Neuronal stem cell (in vitro differentiated cells): ENCODE data around the gene IGFBP2.

Experiments used
- DNase-seq: peaks from one replicate; pipeline ENCODE4 v3.0.0-alpha.2; 2013; ENCODE audit warnings: low spot score
- H2AFZ ChIP-seq: one replicate; pipeline ENCODE4 v1.6.1; 2013; ENCODE audit warnings: mild to moderate bottlenecking, low read length, inconsistent platforms
- H2AK5ac ChIP-seq: 2 replicates; pipeline ENCODE4 v1.6.1; 2013; ENCODE audit warnings: low read depth, mild to moderate bottlenecking, inconsistent platforms, low read length, moderate library complexity, mixed read lengths
- H2BK120ac ChIP-seq: 2 replicates; pipeline ENCODE4 v1.6.1; 2013; ENCODE audit warnings: low read depth, mild to moderate bottlenecking, inconsistent platforms, low read length, moderate library complexity, mixed read lengths
- H2BK12ac ChIP-seq: one replicate; pipeline ENCODE4 v1.6.1; 2013; ENCODE audit warnings: low read length, inconsistent platforms
- H2BK15ac ChIP-seq: 2 replicates; pipeline ENCODE4 v1.6.1; 2013; ENCODE audit warnings: mild to moderate bottlenecking, low read length, inconsistent platforms, mixed read lengths
- H2BK5ac ChIP-seq: one replicate; pipeline ENCODE4 v1.6.1; 2013; ENCODE audit warnings: inconsistent platforms, mild to moderate bottlenecking, low read length, moderate library complexity
- H3K14ac ChIP-seq: one replicate; pipeline ENCODE4 v1.6.1; 2013; ENCODE audit warnings: low read length, inconsistent platforms
- H3K18ac ChIP-seq: 2 replicates; pipeline ENCODE4 v1.6.1; 2013; ENCODE audit warnings: low read length, inconsistent platforms
- H3K23ac ChIP-seq: 2 replicates; pipeline ENCODE4 v1.6.1; 2013; ENCODE audit warnings: low read depth, mild to moderate bottlenecking, mixed read lengths, low read length, inconsistent platforms; ENCODE audit not compliant: poor library complexity
- H3K27ac ChIP-seq: replicated peaks from 3 replicates; pipeline ENCODE4 v1.5.1; 2013; ENCODE audit warnings: low read length, inconsistent platforms
- H3K27me3 ChIP-seq, 3 experiments: 2 replicates each; pipeline ENCODE4 v1.6.1; 2013; ENCODE audit warnings: low read length in 3 of 3, mild to moderate bottlenecking in 2 of 3, inconsistent platforms in 1 of 3, low read depth in 1 of 3, mixed read lengths in 1 of 3, moderate library complexity in 1 of 3; ENCODE audit not compliant: control insufficient read depth in 3 of 3, insufficient read depth in 3 of 3
- H3K36me3 ChIP-seq, 2 donors: replicated peaks in 1 of 2; 2 replicates each; pipeline ENCODE4 v1.6.1; 2013; ENCODE audit warnings: low read length in 2 of 2; ENCODE audit not compliant: control insufficient read depth in 2 of 2, insufficient read depth in 2 of 2
- H3K4ac ChIP-seq: 2 replicates; pipeline ENCODE4 v1.6.1; 2013; ENCODE audit warnings: inconsistent platforms, mild to moderate bottlenecking, low read length, moderate library complexity
- H3K4me1 ChIP-seq, 2 donors: 1 replicate in 1 of 2; 2 replicates in 1 of 2; pipeline ENCODE4 v1.6.1; 2013; ENCODE audit warnings: low read length in 2 of 2, low read depth in 1 of 2; ENCODE audit not compliant: control insufficient read depth in 2 of 2, insufficient read depth in 1 of 2
- H3K4me2 ChIP-seq: one replicate; pipeline ENCODE4 v1.6.1; 2013; ENCODE audit warnings: mild to moderate bottlenecking, low read length, inconsistent platforms; ENCODE audit not compliant: insufficient read depth, poor library complexity, severe bottlenecking
- H3K4me3 ChIP-seq, 2 donors: 2 replicates each; pipeline ENCODE4 v1.5.1; 2013; ENCODE audit warnings: low read length in 2 of 2, mild to moderate bottlenecking in 2 of 2, inconsistent platforms in 1 of 2, moderate library complexity in 1 of 2
- H3K79me1 ChIP-seq: one replicate; pipeline ENCODE4 v1.6.1; 2013; ENCODE audit warnings: low read depth, mild to moderate bottlenecking, inconsistent platforms, low read length, moderate library complexity
- H3K9ac ChIP-seq: one replicate; pipeline ENCODE4 v1.6.1; 2013; ENCODE audit warnings: mild to moderate bottlenecking, low read depth, low read length, inconsistent platforms; ENCODE audit not compliant: poor library complexity
- H3K9me3 ChIP-seq, 2 donors: replicated peaks in 1 of 2; 2 replicates each; pipeline versions ENCODE3 to v1.6.1; 2013; ENCODE audit warnings: low read length in 2 of 2, mild to moderate bottlenecking in 2 of 2, inconsistent platforms in 1 of 2, low read depth in 1 of 2, mixed read lengths in 1 of 2, moderate library complexity in 1 of 2; ENCODE audit not compliant: control insufficient read depth in 2 of 2, insufficient read depth in 1 of 2
- H4K8ac ChIP-seq: one replicate; pipeline ENCODE4 v1.6.1; 2013; ENCODE audit warnings: low read depth, mild to moderate bottlenecking, inconsistent platforms, low read length, moderate library complexity
- H4K91ac ChIP-seq: one replicate; pipeline ENCODE4 v1.6.1; 2013; ENCODE audit warnings: low read length, low read depth, mild to moderate bottlenecking, inconsistent platforms; ENCODE audit not compliant: poor library complexity
- WGBS, 2 donors: extraction: QIAGEN DNeasy Blood & Tissue Kit; methylation state at CpG; one replicate each; pipeline ENCODE4 v1.1.7; 2013; ENCODE audit warnings: missing lambda C conversion rate in 2 of 2, mixed read lengths in 1 of 2; ENCODE audit not compliant: insufficient read length in 2 of 2, insufficient replicate concordance in 1 of 2; ENCODE audit errors: extremely low coverage in 2 of 2; 5-methylcytosine and 5-hydroxymethylcytosine counted together

Gene IGFBP2

DNA sequence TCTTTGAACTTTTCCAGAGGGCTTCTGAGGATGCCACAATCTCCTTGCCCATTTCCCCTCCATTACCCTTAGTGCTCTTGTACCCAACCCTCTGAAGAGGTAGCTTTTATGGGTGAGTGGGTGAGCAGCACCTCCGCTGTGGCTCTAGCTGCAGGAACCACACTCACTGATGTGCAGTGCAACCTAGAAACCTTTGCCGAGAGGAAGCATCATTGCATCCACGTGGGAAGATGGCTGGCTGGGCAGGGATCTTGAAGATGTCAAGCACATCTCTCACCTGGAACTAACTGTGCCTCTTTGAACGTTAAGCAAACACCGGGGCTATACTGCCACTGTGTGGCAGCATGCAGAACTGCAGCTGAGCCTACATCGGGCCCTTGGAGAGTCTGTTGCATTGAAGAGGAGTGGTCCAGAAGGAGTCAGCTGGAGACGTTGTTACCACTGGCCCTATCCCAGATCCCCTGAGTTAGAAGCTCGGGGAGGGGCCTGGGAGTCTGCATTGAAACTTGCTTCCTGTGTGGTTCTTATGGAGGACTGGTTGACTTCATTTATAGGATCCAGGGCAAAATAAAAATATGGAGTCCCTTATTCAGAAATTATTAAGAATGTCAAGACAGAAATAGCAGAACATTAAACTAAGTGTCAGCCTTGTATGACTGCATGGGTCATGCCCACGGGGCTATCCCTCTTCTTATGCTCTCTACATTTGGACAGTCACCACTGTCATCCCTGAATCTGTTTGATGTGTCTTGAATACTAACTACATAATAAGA, 33.4 kb downstream of the IGFBP2 start:
- Histone ChIP-seq H2AK5ac (no peak overlapping the region), H3K4me2 (no peak overlapping the region), H4K91ac (no peak overlapping the region), H3K14ac (no peak overlapping the region), H3K23ac (no peak overlapping the region), H2BK12ac (no peak overlapping the region), H3K27me3 (no peaks in the 10 kb centered on the region), H2BK15ac (no peak overlapping the region), H3K4me3 (no peak overlapping the region), H3K4me1 (peaks cover 7 to 8% of the 10 kb centered on the region in 2 donors), H3K18ac (no peak overlapping the region), H3K27ac (no peak overlapping the region), H3K36me3 (peaks cover 17 to 45% of the 10 kb centered on the region in 2 donors), H3K9me3 (no peaks in the 10 kb centered on the region), H2BK120ac (no peak overlapping the region), H3K79me1 (no peaks in the 10 kb centered on the region), H2AFZ (no peak overlapping the region), H3K9ac (no peak overlapping the region), H4K8ac (no peak overlapping the region), H3K4ac (no peak overlapping the region), H2BK5ac (no peak overlapping the region)
- no CpG with 5 or more reads among the region's 9 CpGs for WGBS, 2 donors
- peak; percentile 82 for DNase-seq

DNA sequence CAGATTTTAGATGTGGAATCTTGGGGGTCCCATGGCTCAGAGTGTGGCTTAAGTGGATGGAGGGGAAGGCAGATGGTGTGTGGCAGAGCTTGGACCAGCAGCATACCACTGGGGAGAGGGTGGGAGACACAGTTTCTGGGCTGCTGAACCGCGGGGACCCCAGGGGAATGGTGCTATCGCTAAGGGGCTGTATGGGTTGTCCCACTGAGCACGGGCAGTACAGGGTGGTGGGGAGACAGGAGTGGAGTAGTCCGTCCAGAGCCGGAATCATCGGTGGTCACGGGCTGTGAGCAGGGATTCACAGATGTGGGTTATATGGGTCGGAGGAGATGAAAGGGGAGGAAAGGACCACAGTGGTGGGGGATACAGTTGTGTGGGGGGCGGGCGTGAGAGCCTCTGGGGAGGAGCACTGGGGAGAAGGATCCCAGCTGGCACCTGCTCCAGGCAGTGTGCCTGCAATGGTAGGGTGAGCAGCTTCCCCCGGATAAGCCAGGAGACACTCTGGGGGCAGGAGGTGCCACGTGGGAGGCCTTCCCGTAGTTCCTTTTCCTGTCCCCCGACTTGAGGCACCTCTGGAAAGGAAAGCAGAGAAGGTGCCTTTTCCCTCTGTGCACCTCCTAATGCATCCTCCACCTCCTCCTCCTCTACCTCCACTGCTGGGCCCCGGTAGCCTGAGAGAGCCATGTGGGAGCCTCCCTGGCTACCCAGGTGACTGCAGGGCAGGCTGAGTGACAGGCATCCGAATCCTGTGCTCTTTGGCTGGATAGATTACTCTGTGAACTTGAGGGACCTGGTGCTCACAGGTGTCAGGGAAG, 37.3 kb downstream of the IGFBP2 start:
- Histone ChIP-seq H3K79me1 (no peaks in the 10 kb centered on the region), H2BK5ac (no peak overlapping the region), H3K4me3 (no peak overlapping the region), H2BK120ac (no peak overlapping the region), H3K4ac (no peak overlapping the region), H3K23ac (no peak overlapping the region), H3K9ac (no peak overlapping the region), H3K27me3 (no peaks in the 10 kb centered on the region), H3K4me1 (peaks cover 1 to 4% of the 10 kb centered on the region in 2 donors), H3K4me2 (no peak overlapping the region), H2AFZ (no peak overlapping the region), H3K18ac (peak overlapping the region; percentile 11), H3K9me3 (no peaks in the 10 kb centered on the region), H3K27ac (no peak overlapping the region), H4K8ac (no peak overlapping the region), H2BK12ac (no peak overlapping the region), H2AK5ac (no peak overlapping the region), H2BK15ac (no peak overlapping the region), H3K36me3 (peaks cover 24 to 37% of the 10 kb centered on the region in 2 donors), H3K14ac (no peak overlapping the region), H4K91ac (no peak overlapping the region)
- WGBS, 2 donors = no CpG with 5 or more reads among the region's 17 CpGs
- DNase-seq = no peak

DNA sequence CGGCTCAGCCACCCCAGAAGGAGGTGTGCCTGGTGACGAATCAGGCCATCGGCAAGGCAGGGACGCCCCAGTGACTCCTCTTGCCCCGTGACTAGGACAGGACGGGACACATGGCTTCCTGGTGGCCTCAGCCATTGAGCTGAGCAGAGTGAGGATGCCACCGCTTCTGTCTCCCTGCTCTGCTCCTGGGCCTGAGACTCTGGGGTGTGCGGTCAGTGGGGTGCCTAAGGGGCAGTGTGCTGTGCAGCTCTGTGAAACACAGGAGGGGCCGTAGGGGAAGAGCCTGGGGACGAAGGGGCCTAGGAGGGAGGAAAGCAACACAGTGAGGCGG, 37.8 kb downstream of the IGFBP2 start:
- no peaks in the 10 kb centered on the region for H3K9me3 ChIP-seq
- no peaks in the 10 kb centered on the region for H3K79me1 ChIP-seq
- H2BK12ac ChIP-seq = no peak overlapping the region
- H4K8ac ChIP-seq = no peak overlapping the region
- H4K91ac ChIP-seq = no peak overlapping the region
- H3K4me1 ChIP-seq = no peaks in the 10 kb centered on the region
- no peaks in the 10 kb centered on the region for H3K27me3 ChIP-seq
- DNase-seq = no peak
- no peak overlapping the region for H3K14ac ChIP-seq
- H3K18ac ChIP-seq = no peak overlapping the region
- no peak overlapping the region for H3K4me3 ChIP-seq
- no peak overlapping the region for H3K27ac ChIP-seq
- no peak overlapping the region for H2AK5ac ChIP-seq
- H3K36me3 ChIP-seq = peaks cover 27 to 41% of the 10 kb centered on the region in 2 donors
- H3K4ac ChIP-seq = no peak overlapping the region
- WGBS, 2 donors = no CpG with 5 or more reads among the region's 11 CpGs
- H2BK120ac ChIP-seq = no peak overlapping the region
- no peak overlapping the region for H2BK15ac ChIP-seq
- no peak overlapping the region for H3K9ac ChIP-seq
- H3K23ac ChIP-seq = no peak overlapping the region
- no peak overlapping the region for H2BK5ac ChIP-seq
- no peak overlapping the region for H3K4me2 ChIP-seq
- no peak overlapping the region for H2AFZ ChIP-seq

DNA sequence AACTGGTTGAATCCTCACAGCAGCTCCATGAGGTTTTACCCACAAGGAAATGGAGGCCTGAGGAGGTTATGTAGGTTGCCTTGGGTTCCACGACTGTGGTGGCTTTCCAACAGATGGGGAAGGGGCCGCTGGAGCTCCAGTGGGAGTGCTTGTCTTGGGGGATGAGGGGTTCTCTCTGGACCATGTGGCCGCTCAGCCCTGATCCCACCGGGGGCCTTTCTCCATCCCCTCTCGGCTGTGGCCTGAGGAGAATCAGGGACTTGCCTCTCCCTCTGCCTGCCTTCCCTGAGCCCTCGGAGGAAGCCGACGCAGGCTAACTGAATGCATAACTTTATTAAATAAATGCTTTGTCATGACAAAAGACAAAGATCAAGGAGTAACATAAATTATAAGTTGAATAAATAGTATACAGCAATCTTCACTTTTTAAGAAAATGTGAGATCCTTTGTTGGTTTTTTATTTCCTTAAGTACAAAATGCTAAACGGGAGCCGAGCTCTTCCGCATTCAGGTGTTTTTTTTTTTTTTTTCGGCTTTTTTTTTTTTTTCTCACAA, 38.6 kb downstream of the IGFBP2 start:
- no peak overlapping the region for H3K9ac ChIP-seq
- no peaks in the 10 kb centered on the region for H3K9me3 ChIP-seq
- no CpG with 5 or more reads among the region's 12 CpGs for WGBS, 2 donors
- H2AFZ ChIP-seq = no peak overlapping the region
- H3K4me1 ChIP-seq = no peaks in the 10 kb centered on the region
- no peaks in the 10 kb centered on the region for H3K27me3 ChIP-seq
- H3K4ac ChIP-seq = no peak overlapping the region
- no peak overlapping the region for H4K91ac ChIP-seq
- H3K4me3 ChIP-seq = no peak overlapping the region
- H3K23ac ChIP-seq = no peak overlapping the region
- no peak overlapping the region for H3K14ac ChIP-seq
- no peak for DNase-seq
- H2BK15ac ChIP-seq = no peak overlapping the region
- no peak overlapping the region for H2AK5ac ChIP-seq
- H3K36me3 ChIP-seq = peaks cover 33 to 46% of the 10 kb centered on the region in 2 donors
- no peak overlapping the region for H2BK5ac ChIP-seq
- H4K8ac ChIP-seq = no peak overlapping the region
- H3K18ac ChIP-seq = peak overlapping the region; percentile 15
- H2BK12ac ChIP-seq = no peak overlapping the region
- H3K27ac ChIP-seq = peak overlapping the region; percentile 37
- H2BK120ac ChIP-seq = no peak overlapping the region
- no peak overlapping the region for H3K4me2 ChIP-seq
- no peaks in the 10 kb centered on the region for H3K79me1 ChIP-seq
